HG03442 (cell line): Measurements from ENCODE around the gene CORO7.
A peak's percentile ranks its signal among the peaks of the same experiment; 100 is the strongest.

ENCODE experiments used
- ATAC-seq: cut with Tn5 transposase; IDR thresholded peaks from one replicate; pipeline ENCODE4 v1.9.1; 2021; ENCODE audit warnings: mild to moderate bottlenecking, moderate library complexity; ENCODE audit not compliant: unreplicated experiment

CORO7 gene

DNA sequence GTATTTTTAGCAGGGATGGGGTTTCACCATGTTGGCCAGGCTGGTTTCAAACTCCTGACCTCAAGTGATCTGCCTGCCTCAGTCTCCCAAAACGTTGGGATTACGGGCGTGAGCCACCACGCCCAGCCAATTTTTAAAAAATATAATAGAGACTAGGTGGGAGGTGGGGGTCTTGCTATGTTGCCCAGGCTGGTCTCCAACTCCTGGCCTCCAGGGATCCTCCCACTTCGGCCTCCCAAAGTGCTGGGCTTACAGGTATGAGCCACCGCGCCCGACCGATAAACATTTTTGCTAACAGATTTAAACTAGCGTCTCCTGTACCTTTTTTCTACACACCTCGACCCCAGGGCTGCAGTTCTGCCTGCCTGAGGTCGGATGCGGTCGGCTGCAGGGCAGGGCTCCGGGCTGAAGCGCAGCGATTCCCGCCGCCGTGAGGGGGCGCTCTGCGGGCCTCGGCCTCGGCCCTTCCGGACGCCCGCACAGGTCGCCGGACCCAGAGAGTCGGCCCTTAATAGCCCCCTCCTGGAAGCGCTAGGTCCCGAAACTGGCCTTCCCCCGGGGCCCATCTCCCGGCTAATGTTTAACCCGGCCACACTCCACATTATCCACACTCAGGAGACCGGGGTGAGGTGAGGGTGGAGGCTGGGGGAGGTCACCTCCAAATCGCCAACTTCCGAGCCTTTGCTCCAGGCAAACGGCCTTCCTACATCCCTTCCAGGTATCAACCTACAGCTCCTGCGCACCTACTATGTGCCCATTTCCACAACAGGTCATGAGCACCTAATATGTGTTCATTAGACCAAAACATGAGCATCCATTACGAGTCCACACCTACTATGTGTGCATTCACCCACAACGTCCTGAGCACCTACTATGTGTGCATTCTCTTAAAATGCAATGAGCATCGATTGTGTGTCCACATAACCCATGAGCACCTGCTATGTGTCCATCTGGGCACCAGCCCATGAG is 102.5 kb downstream of the CORO7 start:
- no peak for ATAC-seq

DNA sequence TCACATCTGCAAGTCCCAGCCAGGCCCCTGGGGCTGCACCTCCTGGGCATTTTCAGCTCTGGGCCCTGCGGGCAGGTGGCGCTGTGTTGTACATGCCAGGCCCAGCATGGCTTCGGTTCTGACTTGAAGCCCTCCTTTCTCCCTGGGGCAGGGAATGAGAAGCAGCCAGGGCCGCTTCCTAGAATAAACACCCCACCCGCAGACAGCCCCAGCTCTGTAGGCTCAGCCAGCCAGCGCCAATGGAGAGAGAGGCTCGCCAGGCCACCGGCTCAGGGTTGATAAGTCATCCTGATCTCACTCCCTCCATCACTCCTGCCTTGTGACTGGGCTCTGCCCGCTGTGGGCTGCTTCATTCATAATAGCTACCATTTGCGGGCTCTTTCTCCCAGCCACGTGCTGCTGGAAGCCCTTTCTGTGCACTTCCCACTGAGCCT is 106.5 kb downstream of the CORO7 start:
- no peak for ATAC-seq

DNA sequence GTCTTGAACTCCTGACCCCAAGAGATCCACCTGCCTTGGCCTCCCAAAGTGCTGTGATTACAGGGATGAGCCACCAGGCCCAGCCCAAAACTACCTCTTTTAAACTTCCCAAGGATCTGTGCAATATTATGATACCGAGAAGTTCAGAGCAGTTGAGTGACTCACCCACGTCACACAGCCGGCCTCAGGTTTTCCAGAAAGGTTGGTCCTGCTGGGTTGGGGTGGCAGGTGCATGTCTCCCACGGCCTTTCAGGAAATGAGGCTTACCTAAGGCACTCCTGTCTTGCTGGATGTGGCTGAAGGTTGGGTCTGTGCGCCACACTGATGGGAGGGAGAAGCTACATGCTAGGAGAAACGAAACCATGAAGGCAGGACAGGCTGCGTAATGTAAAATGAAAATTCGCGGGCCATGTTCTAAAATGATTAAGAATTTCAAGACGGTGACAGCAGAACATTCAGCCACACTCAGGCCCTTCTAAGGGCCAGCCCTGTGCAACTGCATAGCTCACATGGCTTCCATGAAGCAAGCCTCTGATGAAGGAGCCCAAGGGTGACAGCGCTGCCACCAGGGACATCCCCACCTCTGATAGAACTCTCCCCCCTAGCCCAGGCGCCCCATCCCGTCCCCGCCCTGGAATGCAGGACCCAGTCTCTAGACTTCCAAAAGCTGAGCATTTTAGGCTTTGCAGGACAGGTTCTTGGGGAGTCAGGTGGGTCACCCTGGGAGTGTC is 107.1 kb downstream of the CORO7 start:
- no peak for ATAC-seq

DNA sequence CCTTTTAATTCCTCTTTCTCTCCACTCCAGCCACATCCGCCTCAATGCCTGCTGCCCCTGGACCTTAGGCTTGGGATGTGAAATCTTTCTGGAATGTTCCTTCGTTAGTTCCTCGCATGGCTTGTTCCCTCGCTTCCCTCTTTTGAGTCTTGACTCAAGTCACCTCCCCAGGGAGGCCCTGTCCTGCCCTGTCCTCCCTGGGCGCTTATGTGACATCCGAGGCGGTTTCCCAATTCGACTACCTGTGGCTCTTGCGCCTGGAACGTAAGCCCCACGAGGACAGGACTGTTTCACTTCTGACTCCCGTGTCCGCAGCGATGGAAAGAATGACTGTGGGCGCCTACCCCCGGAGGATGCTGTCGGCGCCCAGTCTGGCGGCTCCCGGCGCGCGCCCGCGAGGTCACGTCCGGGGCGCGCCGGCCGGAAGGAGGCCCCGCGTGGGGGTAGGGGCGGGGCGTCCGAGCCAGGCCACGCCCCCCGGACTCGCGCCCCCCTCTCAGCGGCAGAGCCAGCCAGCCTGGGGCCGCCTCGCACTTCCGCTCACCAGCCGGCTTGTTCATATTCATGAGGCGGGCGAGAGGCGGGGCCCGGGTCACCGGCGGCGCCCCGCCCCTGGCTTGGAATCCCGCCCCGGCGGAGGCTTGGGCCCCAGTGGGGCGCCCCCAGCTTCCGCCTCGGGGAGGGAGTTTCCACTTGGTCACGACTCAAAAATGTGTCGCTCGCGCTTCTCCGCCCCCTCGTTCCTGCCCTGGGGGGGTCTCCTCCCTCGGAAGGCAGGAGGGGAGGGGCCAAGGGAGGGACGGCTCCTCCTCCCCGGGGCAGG is 109.0 kb downstream of the CORO7 start:
- ATAC-seq, result peak; percentile 86

DNA sequence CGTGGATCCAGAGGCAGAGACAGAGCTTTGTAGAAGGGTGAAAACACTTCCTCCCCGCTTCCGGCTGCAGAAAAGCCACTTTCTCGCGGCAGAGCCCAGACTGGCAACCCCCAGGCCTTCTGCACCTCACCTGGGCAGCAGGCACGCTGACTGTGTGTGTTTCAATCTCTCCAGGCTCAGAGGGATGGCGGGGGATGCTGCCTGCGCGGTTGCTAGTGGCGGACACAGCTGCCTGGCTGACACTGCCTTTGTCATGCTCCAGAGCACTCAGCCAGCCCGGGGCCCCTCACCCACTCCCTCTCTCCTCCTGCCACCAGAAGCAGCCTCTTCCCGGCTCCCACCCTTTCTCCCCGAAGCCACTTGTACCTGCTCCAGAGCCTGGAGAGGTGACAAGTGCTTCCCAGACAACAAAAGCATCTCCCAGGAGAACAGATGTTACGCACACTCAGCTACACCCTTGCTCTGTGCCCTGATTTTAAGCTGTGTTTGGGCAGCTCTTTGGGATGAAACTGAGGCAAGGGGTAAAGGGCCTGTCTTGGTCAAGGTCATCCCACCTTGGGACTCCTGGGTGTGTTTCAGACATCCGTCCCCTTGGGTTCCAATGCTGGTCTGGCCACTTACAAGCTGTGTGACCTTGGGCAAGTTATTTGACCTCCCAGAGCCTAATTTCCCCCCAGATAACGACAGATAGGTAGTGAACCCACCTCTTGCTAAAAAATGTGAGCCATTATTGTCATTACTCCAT is 109.8 kb downstream of the CORO7 start:
- ATAC-seq, result no peak
